Body of pancreas (tissue), 4 donors: ENCODE data around the gene ELL. TPM values are rescaled to one million over a fixed set of nuclear protein-coding genes. Genes with fewer than 3 reads are reported as not detected.

Source experiments
- ATAC-seq: fragments of 150-250 bp; one replicate; pipeline ENCODE4 v1.9.1; 2016
- DNase-seq, 4 donors: peaks; one replicate each; pipeline ENCODE4 v3.0.0-alpha.2; 2019
- H3K27ac ChIP-seq, 4 donors: fragments of 200-600 bp; sonication (generic); 1 replicate in 3 of 4; 2 replicates in 1 of 4; pipeline versions ENCODE4 v1.5.1 to v1.6.1; 2016 to 2019; ENCODE audit warnings: mild to moderate bottlenecking in 1 of 4, mixed read lengths in 1 of 4, moderate library complexity in 1 of 4
- H3K27me3 ChIP-seq, 2 donors: fragments of 200-600 bp; sonication (generic); one replicate each; pipeline ENCODE4 v1.6.0; 2016; ENCODE audit warnings: mild to moderate bottlenecking in 1 of 2
- H3K36me3 ChIP-seq, 2 donors: fragments of 200-600 bp; sonication (generic); replicated peaks in 1 of 2; 2 replicates each; pipeline ENCODE4 v1.5.1; 2016; ENCODE audit warnings: low read depth in 2 of 2; ENCODE audit not compliant: insufficient read depth in 1 of 2
- H3K4me1 ChIP-seq: fragments of 200-600 bp; sonication (generic); one replicate; pipeline ENCODE4 v1.6.0; 2016
- H3K4me3 ChIP-seq, 2 donors: fragments of 200-600 bp; sonication (generic); 1 replicate in 1 of 2; 2 replicates in 1 of 2; pipeline ENCODE4 v1.5.1; 2016 to 2019
- H3K9me3 ChIP-seq, 3 donors: fragments of 200-600 bp; sonication (generic); 1 replicate in 2 of 3; 2 replicates in 1 of 3; pipeline ENCODE4 v1.5.1; 2016
- CTCF ChIP-seq, 7 experiments: fragments of 450-650 bp in 4 of 7; fragments of 200-600 bp in 3 of 7; sonication (generic) in 3 of 7; IDR thresholded peaks; one replicate each; pipeline ENCODE4 v1.5.1; 2016 to 2019; ENCODE audit warnings: antibody characterized with exemption in 7 of 7
- POLR2A ChIP-seq, 3 donors: fragments of 450-650 bp; IDR thresholded peaks; one replicate each; pipeline ENCODE4 v1.6.1; 2016; ENCODE audit warnings: antibody characterized with exemption in 3 of 3, mild to moderate bottlenecking in 2 of 3
- WGBS, 2 donors: methylation state at CpG; one replicate each; pipeline ENCODE4 v1.1.5; 2017; 5-methylcytosine and 5-hydroxymethylcytosine counted together
- intact Hi-C: fragments of 100-400 bp; cut with DNase I; formaldehyde crosslinking; loops from one replicate; pipeline ENCODE4 v1.15.1; 2023
- total RNA-seq, 2 donors: library from RNA; depleted of rRNA; stranded (reverse); fragments of >200 nt; gene quantifications; one replicate each; pipeline ENCODE4 v1.1.0, GENCODE V29; 2016

ELL gene
- total RNA-seq, 2 donors from 2014 or later, result 12.5 to 14.2 TPM

- Histone ChIP-seq H3K27me3 (no peaks in the 10 kb centered on the region), H3K36me3 (no peaks in the 10 kb centered on the region), H3K4me1 (peaks cover 64% of the 10 kb centered on the region), H3K27ac (no peak overlapping the region), H3K9me3 (no peaks in the 10 kb centered on the region), H3K4me3 (no peak overlapping the region)
- intact Hi-C loops, result no loop called here
- DNase-seq (no peak), ATAC-seq (no peak)
- WGBS, 2 donors, result 90 to 91% methylated on average over 2 to 7 of the region's 7 CpGs
- TF ChIP-seq CTCF (IDR thresholded peaks at IDR 0.05), result no peak
- no peak for TF ChIP-seq POLR2A (IDR thresholded peaks at IDR 0.05)
These were observed 13.3 kb downstream of the ELL start for GRCh38 chr19:18508585-18508984.

- Histone ChIP-seq H3K9me3 (no peaks in the 10 kb centered on the region), H3K27me3 (no peaks in the 10 kb centered on the region), H3K27ac (peak overlapping the region in 3 of 4 donors; percentile 33 to 61 (median 50)), H3K36me3 (no peaks in the 10 kb centered on the region), H3K4me1 (peaks cover 71% of the 10 kb centered on the region), H3K4me3 (no peak overlapping the region)
- DNase-seq, result no peak
- intact Hi-C loops, result no loop called here
- TF ChIP-seq POLR2A (IDR thresholded peaks at IDR 0.05) (no peak), CTCF (IDR thresholded peaks at IDR 0.05) (no peak)
- 74 to 77% methylated on average over 4 to 9 of the region's 11 CpGs for WGBS, 2 donors
- ATAC-seq, result no peak
These were observed 14.0 kb downstream of the ELL start for GRCh38 chr19:18507727-18508440.

- H3K4me1 ChIP-seq, result peaks cover 77% of the 10 kb centered on the region
- peak; percentile 24 for ATAC-seq
These were observed 14.7 kb downstream of the ELL start for GRCh38 chr19:18507021-18507726.

GRCh38 chr19:18506101-18506930, 15.6 kb downstream of the ELL start:
- intact Hi-C loops, result no loop called here
- WGBS, 2 donors, result 74 to 75% methylated on average over 11 to 19 of the region's 19 CpGs
- peak in 1 of 4 donors; percentile 26 for DNase-seq

More at GRCh38 chr19:18507021-18507726, 14.7 kb downstream of the ELL start:
- peak in 1 of 4 donors; percentile 18 for DNase-seq
- no peak overlapping the region for H3K4me3 ChIP-seq
- TF ChIP-seq CTCF (IDR thresholded peaks at IDR 0.05) (no peak), POLR2A (IDR thresholded peaks at IDR 0.05) (no peak)
- whole genome bisulfite sequencing, 2 donors, result 46 to 56% methylated on average over 4 to 9 of the region's 9 CpGs
- peak overlapping the region in 3 of 4 donors; percentile 33 to 61 (median 50) for H3K27ac ChIP-seq
- intact Hi-C loops, result no loop called here
- no peaks in the 10 kb centered on the region for H3K9me3 ChIP-seq
- H3K27me3 ChIP-seq, result no peaks in the 10 kb centered on the region
- H3K36me3 ChIP-seq, result no peaks in the 10 kb centered on the region

More at GRCh38 chr19:18506101-18506930, 15.6 kb downstream of the ELL start:
- H3K36me3 ChIP-seq, result no peaks in the 10 kb centered on the region
- no peak overlapping the region for H3K4me3 ChIP-seq
- no peaks in the 10 kb centered on the region for H3K27me3 ChIP-seq
- TF ChIP-seq POLR2A (IDR thresholded peaks at IDR 0.05), result no peak
- TF ChIP-seq CTCF (IDR thresholded peaks at IDR 0.05), result no peak
- no peaks in the 10 kb centered on the region for H3K9me3 ChIP-seq
- H3K4me1 ChIP-seq, result peaks cover 86% of the 10 kb centered on the region
- no peak for ATAC-seq
- peak overlapping the region in 3 of 4 donors; percentile 33 to 61 (median 50) for H3K27ac ChIP-seq
